Dedifferentiated amniotic fluid mesenchymal stem cell (primary cell): ENCODE measurements around the gene SLC16A5.
"Not testable (repeated sequence)": the region's sequence is repeated elsewhere in the genome, so short reads cannot be mapped to it uniquely, and the experiment has no call there.

Experiments
- DNase-seq: peaks from one replicate; pipeline ENCODE4 v3.0.0-alpha.2; 2016; ENCODE audit errors: extremely low spot score

Gene SLC16A5

DNA sequence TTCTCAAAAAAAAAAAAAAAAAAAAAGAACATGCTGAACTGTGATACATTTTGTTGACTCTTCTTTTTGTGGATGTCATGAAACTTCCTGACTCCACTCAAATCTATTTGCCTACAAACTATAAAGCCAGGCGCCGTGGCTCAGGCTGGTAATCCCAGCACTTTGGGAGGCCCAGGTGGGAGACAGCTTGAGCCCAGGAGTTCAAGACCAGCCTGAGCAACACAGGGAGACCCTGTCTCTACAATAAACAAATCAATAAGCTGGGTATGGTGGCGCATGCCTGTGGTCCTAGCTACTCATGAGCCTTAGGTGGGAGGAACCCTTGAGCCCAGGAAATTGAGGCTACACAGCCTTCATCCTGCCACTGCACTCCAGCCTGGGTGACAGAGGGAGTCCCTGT lies 45.2 kb downstream of the SLC16A5 start:
- no peak for DNase-seq

- not testable (repeated sequence) for DNase-seq
These were observed 46.0 kb downstream of the SLC16A5 start for GRCh38 chr17:75133607-75134347.

GRCh38 chr17:75135452-75135851 lies 47.7 kb downstream of the SLC16A5 start:
- no peak for DNase-seq

GRCh38 chr17:75135946-75136345 lies 48.2 kb downstream of the SLC16A5 start:
- DNase-seq: no peak

GRCh38 chr17:75137762-75138161 lies 50.0 kb downstream of the SLC16A5 start:
- not testable (repeated sequence) for DNase-seq

DNA sequence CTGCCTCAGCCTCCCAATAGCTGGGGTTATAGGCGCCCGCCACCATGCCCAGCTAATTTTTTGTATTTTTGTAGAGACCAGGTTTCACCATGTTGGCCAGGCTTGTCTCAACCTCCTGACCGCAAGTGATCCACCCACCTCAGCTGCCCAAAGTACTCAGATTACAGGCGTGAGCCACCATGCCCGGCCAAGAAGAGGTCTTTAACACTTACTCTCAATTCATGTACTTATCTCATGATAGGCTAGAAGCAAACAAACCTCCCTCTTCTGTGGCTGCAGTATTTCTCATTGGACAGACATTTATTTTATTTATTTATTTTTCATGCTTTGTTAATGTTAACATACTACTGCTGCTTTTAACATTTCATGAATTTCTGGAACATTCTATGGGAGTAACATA lies 50.8 kb downstream of the SLC16A5 start:
- DNase-seq: no peak

DNA sequence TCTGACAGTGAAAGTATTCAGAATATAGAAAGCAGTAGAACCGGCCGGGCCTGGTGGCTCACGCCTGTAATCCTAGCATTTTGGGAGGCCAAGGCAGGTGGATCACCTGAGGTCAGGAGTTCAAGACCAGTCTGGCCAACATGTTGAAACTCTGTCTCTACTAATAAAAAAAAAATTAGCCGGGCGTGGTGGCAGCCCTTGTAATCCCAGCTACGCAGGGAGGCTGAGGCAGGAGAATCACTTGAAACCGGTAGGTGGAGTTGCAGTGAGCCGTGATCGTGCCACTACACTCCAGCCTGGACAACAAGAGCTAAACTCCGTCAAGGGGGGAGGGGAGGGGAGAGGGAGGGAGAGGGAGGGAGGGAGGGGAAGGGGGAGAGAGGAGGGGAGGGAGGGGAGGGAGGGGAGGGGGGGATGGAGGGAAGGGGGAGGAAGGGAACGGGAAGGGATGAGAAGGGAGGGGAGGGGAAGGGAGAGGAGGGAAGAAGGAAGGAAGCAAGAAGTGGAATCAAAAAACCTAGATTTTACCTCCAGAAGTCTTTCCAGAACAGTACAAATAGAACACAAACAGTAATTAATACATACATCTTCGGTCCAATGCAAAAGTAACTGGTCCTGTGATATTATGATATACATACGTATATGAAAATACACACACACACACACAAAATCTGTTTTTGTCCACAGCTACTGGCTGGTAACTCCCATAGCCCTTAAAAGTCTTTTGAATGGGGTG lies 54.6 kb downstream of the SLC16A5 start:
- no peak for DNase-seq

DNA sequence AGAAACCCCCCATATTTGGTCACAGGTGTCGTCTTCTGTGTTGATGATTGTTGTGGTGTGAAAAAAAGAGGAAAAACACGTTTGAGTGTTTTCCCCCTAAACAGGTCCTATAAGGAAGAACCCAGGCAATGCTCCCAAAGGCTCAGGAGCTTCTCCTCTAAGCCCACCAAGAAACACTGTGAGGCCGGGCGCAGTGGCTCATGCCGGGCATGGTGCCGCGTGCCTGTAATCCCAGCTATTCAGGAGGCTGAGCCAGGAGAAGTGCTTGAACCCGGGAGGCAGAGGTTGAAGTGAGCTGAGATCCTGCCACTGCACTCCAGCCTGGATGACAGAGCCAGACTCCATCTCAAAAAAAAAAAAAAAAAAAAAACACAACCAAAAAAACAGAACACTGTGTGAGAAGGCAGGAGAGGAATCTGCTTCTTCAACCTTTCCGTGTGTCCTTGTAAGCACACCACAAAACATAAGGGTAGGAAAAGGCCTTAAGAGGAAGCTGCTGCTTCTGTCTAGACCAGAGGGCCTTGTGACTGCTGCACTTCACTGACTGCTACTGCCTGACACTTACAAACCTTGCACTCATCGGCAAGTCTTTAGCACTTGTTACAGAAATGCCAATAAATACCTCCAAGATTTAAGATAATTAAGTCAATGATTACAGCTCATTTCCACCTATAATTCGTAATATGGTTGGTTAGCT lies 57.2 kb downstream of the SLC16A5 start:
- DNase-seq: no peak

DNA sequence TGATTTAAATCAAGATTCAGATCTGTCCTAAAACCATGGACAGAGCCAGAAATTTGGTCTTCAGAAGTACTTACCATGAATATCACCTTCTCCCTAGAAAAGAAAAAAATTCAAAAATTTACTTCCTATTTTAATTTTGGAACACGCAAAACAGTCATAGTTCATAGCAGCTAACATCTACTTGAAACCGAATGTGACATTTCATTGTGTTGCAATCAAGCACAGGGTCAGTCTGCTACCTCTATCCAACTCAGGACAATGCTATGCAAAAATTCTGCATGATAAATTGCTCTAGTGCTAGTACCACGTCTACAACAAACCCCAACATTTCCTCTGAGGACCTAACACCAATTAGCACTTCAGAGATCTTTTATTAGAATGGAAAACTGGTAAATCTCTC lies 58.8 kb downstream of the SLC16A5 start:
- no peak for DNase-seq

DNA sequence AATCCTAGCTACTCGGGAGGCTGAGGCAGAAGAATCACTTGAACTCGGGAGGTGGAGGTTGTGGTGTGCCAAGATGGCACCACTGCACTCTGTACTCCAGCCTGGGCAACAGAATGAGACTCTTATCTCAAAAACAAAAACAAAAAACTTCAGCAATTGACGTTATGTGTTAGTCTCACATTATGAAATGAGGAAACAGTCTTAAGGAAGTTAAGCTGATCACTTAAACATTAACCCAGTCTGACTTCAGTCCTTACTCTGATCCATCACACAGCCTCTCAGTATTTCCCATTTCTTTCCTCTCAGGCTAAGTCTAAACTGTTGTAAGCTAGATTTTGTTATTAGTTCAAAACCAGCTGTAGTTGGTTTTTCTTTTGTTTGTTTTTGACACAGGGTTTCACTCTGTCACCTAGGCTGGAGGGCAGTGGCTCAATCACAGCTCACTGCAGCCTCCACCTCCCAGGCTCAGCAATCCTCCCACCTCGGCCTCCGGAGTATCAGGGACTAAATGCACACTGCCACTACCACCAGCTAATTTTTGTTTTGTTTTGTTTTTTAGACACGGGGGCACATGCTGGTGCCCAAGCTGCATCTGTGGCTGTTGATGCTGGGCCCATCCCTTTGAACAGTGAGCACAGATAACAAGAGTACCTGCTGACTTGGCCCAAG lies 60.3 kb downstream of the SLC16A5 start:
- DNase-seq: no peak

GRCh38 chr17:75151930-75152329 lies 64.2 kb downstream of the SLC16A5 start:
- no peak for DNase-seq

DNA sequence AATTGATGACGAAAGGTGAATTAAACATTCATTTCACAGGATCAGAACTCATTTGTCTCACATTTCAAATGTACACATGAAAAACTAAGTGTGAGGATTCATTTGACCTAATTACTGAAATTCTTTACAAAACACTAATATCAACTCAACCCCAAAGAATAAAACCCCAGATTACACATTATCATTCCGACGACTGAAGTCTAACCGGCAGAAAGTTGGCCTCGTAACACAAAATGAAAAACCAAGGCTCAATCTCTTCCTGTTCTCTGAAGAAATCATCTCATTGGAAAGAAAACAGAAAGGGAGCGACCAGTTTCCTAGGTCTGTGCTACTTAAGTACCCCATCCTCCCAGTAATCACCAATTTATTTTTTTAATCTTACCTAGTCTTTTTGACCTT lies 64.8 kb downstream of the SLC16A5 start:
- no peak for DNase-seq

DNA sequence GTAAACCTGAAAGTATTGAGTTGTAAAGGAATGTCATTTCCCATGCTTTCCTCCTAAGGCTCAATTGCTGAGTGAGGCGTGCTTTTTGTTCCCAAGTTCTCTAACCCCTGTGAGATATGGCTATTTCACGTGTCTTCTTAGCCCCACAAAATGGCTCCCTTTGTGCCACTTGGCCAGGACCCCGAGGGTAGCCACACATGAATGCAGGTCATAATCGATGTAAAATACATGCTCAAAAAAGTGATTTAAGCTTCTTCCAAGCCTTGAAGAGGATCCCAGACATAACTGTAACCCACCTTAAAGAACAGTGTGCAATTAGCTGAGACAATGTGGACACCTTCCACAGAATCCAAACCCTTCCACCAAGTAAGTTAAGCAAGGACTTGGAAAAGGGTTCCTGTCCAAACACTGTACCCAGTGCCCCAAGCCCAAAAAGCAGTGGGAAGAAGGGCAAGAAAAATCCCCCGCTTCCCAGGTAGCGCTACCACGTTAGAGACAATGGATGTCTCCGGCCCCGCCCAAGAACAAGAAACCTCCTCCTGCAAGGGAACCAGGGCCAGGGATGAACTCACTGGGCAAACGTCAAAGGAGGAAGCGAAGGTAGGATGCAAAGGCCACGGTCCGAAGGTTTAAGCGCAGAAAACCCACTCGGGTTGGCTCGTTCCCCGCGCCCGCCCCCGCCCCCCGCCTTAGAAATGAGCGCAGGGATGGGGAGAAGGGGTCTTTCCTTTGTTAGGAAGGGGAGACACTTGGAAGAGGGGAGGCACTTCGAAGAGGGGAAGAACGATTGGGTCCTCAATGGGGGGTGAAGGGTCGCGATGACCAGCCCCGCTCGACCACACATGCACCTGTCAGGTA lies 65.4 kb downstream of the SLC16A5 start:
- no peak for DNase-seq

- DNase-seq: no peak
These were observed 66.0 kb downstream of the SLC16A5 start for GRCh38 chr17:75153780-75154194.

DNA sequence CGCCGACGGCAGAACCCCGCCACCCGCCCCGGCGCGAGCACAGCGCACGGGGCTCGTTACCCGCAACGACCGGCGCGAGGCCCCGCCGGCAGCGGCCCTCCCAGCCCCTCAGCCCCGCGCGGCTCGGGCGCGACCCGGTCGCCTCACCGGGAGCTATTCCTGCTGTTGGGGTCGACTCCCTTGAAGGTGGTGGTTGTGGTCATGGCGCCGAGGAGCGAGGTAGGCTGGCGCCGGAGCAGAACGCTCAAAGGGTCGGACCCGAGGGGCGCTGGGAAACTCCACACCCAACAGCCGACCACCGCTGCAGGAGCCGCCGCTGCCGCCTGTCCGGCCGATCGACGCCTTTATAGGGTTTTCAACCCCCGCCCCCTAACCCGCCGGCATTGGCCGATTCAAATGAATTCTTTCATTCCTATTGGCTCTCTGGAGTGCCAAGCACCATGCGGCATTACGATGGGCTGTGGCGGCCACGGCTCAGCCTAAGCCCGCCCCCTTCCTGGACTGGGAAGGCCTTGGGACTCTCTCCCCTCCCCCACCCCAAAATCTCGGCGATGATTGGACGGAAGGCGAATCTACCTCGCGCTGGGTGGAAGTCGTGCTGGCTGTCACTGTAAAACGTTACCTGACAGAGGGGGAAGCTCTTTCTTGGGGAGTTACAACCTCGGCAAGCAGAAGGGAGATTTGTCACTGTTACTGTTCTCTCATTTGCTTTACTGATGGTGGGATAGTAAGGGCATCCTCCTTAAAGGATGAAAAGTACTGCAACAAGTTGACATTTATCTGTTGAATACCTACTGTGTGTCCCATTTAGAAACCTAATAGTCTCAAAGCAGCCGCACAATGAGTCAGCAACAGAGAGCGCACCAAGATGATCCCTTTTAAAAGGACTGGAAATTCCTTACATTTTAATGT lies 66.7 kb downstream of the SLC16A5 start, which contains the start of gene JPT1:
JPT1 (minus strand) TSS at position 318 of the 912 bp plus-strand sequence; CDS start at position 203, 115 bp downstream.
- DNase-seq: peak; percentile 99

DNA sequence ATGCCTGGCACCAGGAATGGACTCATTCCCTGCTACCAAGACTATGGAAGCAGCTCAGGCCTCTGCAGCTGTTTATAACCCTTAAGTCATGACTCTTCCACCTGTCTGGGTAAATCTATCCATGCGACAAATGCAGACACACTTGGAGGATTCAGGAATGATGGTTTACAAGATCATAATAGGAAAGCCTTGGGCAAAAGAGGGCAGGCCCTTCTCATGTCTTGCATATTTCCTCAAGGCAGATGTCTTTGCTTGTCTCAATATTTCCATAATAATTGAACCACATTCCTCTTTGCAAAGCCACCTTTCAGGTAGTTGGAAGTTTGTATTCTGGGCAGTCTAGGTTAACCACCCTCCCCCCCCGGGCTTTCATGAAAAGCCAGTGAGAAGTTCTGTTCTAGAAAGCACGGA lies 67.4 kb downstream of the SLC16A5 start:
- DNase-seq: no peak
